ENCODE data around the gene ZSWIM4. TPM values are rescaled to one million over a fixed set of nuclear protein-coding genes. Genes with fewer than 3 reads are reported as not detected.

The ZSWIM4 gene
- total RNA-seq, 1 experiment from 2014 or later, result 7.9 TPM

GRCh38 chr19:13838435-13839129 is 43.3 kb downstream of the ZSWIM4 start:
- peaks cover 87% of the 10 kb centered on the region for H3K36me3 ChIP-seq
- no peaks in the 10 kb centered on the region for H3K9me3 ChIP-seq
- no peak for DNase-seq
- H3K4me3 ChIP-seq, result peak overlapping the region; percentile 94
- no peaks in the 10 kb centered on the region for H3K27me3 ChIP-seq

DNA sequence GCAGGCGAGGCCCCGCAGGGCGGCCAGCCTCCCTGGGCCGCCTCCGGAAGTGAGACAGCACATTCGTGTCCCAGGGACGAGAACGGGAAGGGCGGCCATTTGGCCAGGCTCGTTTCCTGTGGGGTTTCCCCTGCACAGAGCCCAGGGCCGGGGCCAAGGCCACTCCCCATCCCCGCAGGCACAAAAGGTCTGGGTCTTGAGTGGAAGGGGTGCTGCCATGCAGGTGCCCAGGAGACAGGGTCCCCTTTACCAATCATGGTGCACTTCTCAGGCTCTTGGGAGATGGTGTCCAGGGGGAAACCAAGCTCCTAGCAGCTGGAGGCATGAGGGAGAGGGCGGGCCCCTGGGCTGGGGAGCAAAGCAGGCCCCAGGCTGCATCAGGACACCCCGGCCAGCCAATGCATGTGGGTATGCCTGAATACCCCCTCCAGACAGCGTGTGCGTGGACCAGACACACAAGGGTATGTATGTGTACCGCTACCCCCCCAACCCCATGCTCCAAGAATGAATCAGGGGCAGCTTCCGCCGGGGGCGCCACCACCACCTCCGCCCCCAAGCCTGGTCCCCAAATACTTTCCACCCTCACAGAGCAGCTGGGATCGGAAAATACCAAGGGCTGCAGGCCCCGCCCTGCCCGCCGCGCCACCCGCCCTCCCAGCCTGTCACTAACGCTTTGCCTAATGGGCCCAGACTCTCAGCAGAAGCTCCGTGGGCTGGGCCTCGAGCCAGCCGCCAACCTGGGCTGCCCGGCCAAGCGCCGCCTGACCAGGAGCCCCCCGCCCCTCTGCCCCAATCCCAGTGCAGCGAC is 44.1 kb downstream of the ZSWIM4 start:
- Histone ChIP-seq H3K27me3 (no peaks in the 10 kb centered on the region), H3K36me3 (peaks cover 80% of the 10 kb centered on the region), H3K9me3 (no peaks in the 10 kb centered on the region), H3K4me3 (peak overlapping the region; percentile 94)
- DNase-seq, result peak; percentile 99

DNA sequence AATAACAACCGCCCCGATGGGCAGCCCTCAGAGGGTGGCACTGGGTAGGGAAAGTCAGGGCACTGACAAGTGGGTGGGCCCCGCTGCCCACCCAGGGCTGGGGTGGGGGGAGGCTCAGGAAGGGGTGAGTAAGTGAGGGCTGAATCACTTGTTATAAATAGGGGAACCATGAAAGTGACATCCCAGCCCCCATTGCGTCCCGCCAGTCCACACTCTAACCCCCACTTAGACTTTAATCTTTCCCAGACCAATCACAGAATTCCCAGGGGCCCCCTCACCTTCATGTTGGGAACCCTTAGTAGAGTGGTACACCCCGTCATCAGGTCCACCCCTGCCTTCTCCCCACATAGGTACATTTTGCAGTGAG is 44.7 kb downstream of the ZSWIM4 start:
- Histone ChIP-seq H3K27me3 (no peaks in the 10 kb centered on the region), H3K36me3 (peaks cover 74% of the 10 kb centered on the region), H3K9me3 (no peaks in the 10 kb centered on the region), H3K4me3 (peak overlapping the region; percentile 94)
- no peak for DNase-seq

GRCh38 chr19:13840305-13841085 is 45.3 kb downstream of the ZSWIM4 start:
- Histone ChIP-seq H3K27me3 (no peaks in the 10 kb centered on the region), H3K4me3 (peak overlapping the region; percentile 94), H3K9me3 (no peaks in the 10 kb centered on the region), H3K36me3 (peaks cover 68% of the 10 kb centered on the region)
- peak; percentile 98 for DNase-seq

- DNase-seq, result peak; percentile 86
Measured at GRCh38 chr19:13841086-13841961, 46.1 kb downstream of the ZSWIM4 start.

DNA sequence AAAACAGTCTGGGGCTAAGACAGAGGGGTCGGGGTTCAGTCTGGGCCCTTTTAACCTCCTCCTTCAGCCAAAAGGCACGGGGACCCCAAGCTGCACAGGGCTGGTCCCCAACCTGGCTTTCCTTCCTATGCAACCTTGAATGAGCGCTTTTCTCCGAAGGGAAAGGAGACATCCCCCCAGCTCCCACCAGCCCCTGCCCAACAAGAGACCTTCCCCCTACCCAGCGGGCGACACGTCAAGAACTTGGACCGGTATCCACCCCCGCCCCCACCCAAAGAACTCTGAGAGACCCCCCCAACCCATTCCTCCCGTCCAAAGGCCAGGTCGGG is 46.7 kb downstream of the ZSWIM4 start:
- H3K36me3 ChIP-seq, result peaks cover 54% of the 10 kb centered on the region
- H3K9me3 ChIP-seq, result no peaks in the 10 kb centered on the region
- peak overlapping the region; percentile 94 for H3K4me3 ChIP-seq
- no peak for DNase-seq
- no peaks in the 10 kb centered on the region for H3K27me3 ChIP-seq

More at GRCh38 chr19:13841086-13841961, 46.1 kb downstream of the ZSWIM4 start:
- Histone ChIP-seq H3K9me3 (no peaks in the 10 kb centered on the region), H3K4me3 (peak overlapping the region; percentile 94), H3K36me3 (peaks cover 60% of the 10 kb centered on the region), H3K27me3 (no peaks in the 10 kb centered on the region)

- DNase-seq, result peak; percentile 92
- Histone ChIP-seq H3K4me3 (peak overlapping the region; percentile 94), H3K9me3 (no peaks in the 10 kb centered on the region), H3K27me3 (no peaks in the 10 kb centered on the region), H3K36me3 (peaks cover 48% of the 10 kb centered on the region)
Measured at GRCh38 chr19:13842291-13843103, 47.3 kb downstream of the ZSWIM4 start.

DNA sequence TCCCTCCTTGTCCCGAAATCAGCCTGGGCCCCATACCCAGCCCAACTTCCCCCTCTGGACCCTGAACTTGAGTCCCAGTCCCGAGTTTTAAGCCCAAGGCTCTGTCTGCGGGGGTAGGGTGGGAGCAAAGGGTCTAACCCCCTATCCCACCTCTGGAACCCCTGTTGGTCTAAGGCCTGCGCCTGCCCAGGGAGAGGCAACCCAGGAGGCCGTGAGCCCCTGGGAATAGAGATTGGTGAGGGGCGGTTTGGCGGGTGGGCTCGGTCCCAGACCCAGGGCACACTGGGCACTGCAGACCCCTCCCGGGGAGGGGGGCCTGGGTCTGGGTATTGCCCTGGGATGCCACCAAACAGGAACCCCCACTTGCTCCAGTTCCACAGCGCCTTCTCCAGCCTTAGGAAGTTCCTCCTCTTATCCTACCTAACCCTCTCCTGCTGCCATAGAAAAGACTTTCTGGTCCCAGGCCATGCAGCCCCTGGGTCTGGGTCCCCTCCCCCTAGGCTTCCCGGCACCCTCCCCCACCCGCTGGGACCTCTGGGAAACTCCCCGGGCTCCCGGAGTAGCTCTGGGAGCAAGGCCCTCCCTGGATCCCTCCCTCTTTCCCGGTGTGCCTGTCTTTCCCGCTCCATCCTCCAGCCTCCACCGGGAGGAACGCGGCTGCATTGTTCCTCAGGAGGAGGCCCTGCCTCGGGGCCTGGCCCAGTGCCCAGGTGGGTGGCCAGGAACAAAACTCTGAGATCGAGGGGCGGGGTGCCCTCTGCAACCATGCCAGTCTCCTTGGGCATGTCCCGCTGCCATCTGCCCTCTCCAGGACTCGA is 48.1 kb downstream of the ZSWIM4 start:
- Histone ChIP-seq H3K4me3 (peak overlapping the region; percentile 94), H3K36me3 (peaks cover 40% of the 10 kb centered on the region)
- DNase-seq, result peak; percentile 94

GRCh38 chr19:13844130-13844631 is 48.9 kb downstream of the ZSWIM4 start:
- Histone ChIP-seq H3K36me3 (peaks cover 31% of the 10 kb centered on the region), H3K4me3 (no peak overlapping the region), H3K27me3 (no peaks in the 10 kb centered on the region), H3K9me3 (no peaks in the 10 kb centered on the region)
- no peak for DNase-seq

More for the DNA sequence above, 48.1 kb downstream of the ZSWIM4 start:
- Histone ChIP-seq H3K27me3 (no peaks in the 10 kb centered on the region), H3K9me3 (no peaks in the 10 kb centered on the region)

- Histone ChIP-seq H3K9me3 (no peaks in the 10 kb centered on the region), H3K27me3 (no peaks in the 10 kb centered on the region), H3K4me3 (peak overlapping the region; percentile 55), H3K36me3 (peaks cover 5% of the 10 kb centered on the region)
- peak; percentile 93 for DNase-seq
Measured at GRCh38 chr19:13846557-13847406, 51.5 kb downstream of the ZSWIM4 start.

GRCh38 chr19:13847407-13848339 is 52.4 kb downstream of the ZSWIM4 start:
- peak; percentile 100 for DNase-seq
- no peaks in the 10 kb centered on the region for H3K27me3 ChIP-seq
- no peaks in the 10 kb centered on the region for H3K36me3 ChIP-seq
- peak overlapping the region; percentile 55 for H3K4me3 ChIP-seq
- H3K9me3 ChIP-seq, result no peaks in the 10 kb centered on the region

DNA sequence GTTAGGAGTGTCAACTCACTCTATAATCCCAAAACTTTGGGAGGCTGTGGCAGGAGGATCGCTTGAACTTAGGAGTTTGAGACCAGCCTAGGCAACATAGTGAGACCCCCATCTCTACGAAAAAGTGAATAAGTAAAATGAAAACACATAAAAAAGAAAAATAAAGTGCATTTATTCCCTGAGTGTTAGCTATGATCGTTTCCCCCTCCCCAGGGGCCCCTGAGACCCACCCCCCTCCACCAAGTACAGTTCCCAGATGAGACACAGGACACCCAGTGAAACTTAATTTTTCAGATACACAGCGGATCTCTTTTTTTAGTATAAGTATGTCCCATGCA is 53.1 kb downstream of the ZSWIM4 start:
- Histone ChIP-seq H3K4me3 (no peak overlapping the region), H3K9me3 (no peaks in the 10 kb centered on the region), H3K27me3 (no peaks in the 10 kb centered on the region), H3K36me3 (no peaks in the 10 kb centered on the region)
- no peak for DNase-seq

Measured in MG63 (cell line).